ENCODE results near the gene PNMT.

PNMT gene, protein sequence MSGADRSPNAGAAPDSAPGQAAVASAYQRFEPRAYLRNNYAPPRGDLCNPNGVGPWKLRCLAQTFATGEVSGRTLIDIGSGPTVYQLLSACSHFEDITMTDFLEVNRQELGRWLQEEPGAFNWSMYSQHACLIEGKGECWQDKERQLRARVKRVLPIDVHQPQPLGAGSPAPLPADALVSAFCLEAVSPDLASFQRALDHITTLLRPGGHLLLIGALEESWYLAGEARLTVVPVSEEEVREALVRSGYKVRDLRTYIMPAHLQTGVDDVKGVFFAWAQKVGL

DNA sequence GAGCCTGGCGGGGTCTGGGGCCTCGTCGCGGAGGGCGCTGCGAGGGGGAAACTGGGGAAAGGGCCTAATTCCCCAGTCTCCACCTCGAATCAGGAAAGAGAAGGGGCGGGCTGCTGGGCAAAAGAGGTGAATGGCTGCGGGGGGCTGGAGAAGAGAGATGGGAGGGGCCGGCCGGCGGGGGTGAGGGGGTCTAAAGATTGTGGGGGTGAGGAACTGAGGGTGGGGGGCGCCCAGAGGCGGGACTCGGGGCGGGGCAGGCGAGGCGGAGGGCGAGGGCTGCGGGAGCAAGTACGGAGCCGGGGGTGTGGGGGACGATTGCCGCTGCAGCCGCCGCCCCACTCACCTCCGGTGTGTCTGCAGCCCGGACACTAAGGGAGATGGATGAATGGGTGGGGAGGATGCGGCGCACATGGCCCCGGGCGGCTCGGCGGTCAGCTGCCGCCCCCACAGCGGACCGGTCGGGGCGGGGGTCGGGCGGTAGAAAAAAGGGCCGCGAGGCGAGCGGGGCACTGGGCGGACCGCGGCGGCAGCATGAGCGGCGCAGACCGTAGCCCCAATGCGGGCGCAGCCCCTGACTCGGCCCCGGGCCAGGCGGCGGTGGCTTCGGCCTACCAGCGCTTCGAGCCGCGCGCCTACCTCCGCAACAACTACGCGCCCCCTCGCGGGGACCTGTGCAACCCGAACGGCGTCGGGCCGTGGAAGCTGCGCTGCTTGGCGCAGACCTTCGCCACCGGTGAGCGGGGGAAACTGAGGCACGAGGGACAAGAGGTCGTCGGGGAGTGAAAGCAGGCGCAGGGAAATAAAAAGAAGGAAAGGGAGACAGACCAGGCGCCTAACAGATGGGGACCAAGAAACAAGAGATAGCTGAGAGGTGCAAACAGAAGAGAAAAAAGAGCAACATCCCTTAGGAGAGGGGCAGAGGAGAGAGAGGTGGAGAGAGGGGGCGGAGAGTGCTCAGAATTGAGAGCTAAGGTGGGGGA is at the start of gene PNMT:
Gene PNMT (plus strand): TSS at position 509 of the 980 bp plus-strand sequence. CDS start 23 bp downstream, at position 532.
- DNase-seq (ENCODE audit: low read depth in 2 of 3, low spot score in 2 of 3): peak in 2 of 3 experiments; percentile 16 to 52

DNA sequence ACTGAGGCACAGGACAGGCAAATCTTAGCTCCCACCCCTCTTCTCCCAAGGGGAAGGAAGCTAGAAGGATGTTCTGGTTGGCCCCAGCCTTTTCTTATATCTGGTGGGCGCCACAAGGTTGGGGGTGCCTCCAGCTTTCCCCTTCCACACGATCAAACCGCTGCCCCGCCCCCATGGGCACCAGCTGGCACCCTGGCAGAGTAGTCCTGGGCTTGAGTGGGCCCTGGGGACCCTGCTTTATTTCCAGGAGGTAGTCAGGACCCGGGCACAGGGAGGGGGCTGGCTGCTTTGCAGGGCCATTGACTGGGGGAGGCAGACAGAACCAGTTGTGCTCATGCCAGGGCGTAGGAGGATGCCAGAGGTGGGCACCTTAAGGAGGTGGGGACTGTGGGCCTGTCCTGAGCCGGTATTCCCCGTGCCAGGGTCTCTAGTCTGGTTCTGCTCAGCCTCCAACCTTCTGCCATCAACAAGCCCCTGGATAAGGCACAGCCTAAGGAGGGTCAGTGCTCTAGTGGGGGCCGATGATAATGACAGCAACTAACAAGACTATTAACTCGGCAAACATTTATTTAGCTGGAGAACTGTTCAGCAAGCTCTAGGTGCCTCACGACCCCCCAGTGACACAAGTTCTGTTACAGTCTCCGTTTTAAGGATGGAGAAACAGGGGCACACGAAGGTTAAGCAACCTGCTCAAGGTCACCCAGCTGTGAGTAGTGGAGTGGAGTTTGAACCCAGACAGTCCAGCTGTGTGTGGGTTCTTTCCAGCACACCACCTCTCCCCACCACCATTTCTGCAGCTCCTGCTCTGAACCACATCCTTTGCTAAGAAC is 49.1 kb upstream of the PNMT start:
- DNase-seq (ENCODE audit: low read depth in 2 of 3, low spot score in 2 of 3): no peak

- DNase-seq (ENCODE audit: low read depth in 2 of 3, low spot score in 2 of 3): no peak
Measured at GRCh38 chr17:39619786-39620101, 48.5 kb upstream of the PNMT start.

DNA sequence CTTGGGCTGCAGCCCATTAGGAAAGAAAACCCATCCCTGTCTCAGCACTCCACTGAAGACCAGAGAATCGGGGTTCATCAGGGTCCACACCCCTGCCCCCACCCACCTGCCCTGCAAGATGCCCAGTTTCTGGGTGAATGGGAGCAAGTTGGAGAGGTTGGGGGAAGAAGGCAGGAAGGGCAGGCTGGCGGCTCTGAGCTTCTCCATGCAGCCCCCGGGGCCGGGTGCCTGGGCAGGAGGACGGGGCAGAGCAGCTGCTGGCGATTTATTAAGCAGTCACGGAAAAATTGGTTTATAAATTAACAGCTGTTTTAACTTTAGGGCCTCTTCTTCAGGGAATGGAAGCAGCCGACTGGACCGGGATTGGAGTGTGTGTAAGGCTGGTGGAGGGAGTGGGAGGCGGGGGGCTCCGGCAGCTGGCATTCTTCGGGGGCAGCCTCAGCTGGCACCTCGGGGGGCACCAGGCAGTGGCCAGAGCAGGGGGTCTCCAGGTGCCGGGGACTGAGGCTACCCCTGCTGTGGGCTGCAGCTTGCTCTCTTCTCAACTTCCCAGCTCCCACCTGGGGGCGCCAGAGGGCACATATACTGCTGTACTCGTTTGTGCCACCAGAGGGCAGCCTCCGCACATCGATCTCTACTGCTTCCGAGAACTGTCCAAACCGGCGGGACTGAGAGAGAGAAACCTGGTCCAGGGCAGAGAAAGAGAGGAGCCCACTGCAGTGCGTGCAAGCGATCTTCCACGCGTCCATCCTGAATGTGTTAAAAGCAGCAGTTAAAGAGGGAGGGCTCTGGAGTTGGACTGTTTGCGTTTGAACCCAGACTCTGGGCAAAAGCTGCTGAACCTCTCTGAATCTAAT is 46.5 kb upstream of the PNMT start:
- peak; percentile 64 to 97 (median 95) for DNase-seq (ENCODE audit: low read depth in 2 of 3, low spot score in 2 of 3)

DNA sequence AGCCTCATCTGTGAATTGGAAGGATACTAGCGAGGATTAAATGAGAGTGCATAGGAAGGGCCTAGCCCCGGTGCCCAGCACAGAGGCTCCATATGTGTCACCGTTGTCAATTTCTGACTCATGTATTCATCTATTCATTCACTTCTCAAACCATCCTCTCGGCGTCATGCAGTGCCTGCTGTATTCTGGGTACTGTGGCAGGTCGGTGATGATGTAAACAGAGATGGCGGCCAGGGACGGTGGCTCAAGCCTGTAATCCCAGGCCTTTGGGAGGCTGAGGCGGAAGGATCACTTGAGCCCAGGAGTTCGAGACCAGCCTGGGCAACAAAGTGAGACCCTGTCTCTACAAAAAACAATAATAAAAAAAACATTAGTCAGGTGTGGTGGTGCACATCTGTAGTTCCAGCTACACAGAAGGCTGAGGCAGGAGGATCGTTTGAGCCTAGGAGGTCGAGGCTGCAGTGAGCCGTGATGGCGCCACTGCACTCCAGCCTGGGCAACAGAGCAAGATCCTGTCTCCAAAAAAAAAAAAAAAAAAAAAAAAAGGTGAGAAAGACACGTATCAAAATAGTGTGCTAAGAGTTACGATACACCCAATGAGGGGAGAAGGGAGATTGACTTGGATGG is 45.8 kb upstream of the PNMT start:
- DNase-seq (ENCODE audit: low read depth in 2 of 3, low spot score in 2 of 3): peak in 1 of 3 experiments; percentile 20

DNA sequence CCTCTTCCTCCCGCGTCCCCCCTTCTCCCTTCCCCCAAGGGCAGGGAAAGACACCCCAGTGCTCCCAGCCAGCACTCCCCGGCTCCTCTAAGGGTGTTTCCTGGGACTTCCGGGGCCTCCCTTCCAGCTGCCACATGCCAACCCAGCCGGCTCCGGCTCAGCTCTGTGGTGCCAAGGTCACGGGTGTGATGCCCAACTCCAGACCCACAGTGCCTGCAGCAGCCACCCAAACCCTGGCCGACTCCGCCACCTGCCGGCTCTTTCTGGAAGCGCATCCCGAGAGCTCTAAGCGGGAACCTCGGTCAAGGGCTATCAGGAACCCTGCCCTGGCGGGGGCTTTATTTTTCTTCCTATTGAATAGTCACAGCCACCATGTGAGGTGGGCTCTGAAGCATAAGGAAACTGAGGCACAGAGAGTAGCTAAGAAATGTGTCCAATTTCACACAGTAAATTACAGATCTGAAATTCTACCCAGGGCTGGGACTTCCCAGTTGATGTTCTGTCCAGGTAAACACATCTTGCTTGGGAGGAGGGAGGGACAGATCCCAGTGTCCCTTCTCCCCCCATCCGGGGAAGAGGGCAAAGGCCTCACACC is 44.8 kb upstream of the PNMT start:
- peak; percentile 63 to 95 (median 92) for DNase-seq (ENCODE audit: low read depth in 2 of 3, low spot score in 2 of 3)

- DNase-seq (ENCODE audit: low read depth in 2 of 3, low spot score in 2 of 3): no peak
Measured at GRCh38 chr17:39624313-39624712, 43.9 kb upstream of the PNMT start.

DNA sequence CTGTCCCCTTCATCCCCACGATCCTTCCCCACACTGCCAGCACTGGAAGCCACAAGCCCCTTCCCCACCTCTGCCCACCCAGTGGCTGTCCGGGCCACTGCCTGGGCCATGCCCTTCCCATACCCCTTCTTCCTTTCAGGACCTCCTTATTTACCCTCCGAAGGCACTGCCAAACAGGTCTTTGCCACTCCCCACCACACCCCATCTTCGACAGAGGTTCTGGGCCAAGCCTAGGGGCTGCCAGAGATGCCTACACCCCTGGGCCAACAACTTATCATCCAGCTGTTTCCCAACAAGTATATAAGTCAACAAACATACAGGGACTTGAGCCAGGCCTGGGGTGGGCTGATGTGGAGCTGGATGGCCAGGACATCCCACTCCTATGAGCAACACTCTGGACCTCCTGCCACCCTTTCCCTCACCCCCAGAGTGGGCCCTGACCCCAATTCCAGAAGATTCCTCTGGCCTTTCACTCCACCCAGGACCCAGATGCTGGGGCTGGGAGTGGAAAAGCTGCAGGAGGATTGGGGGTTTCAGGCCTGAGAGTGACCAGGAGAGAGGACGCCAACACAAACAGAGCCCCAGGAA is 43.0 kb upstream of the PNMT start:
- no peak for DNase-seq (ENCODE audit: low read depth in 2 of 3, low spot score in 2 of 3)

- DNase-seq (ENCODE audit: low read depth in 2 of 3, low spot score in 2 of 3): no peak
Measured at GRCh38 chr17:39626171-39627046, 41.8 kb upstream of the PNMT start, which contains the start of gene PPP1R1B. PPP1R1B (plus strand) TSS chr17:39626952; CDS start chr17:39627393, 441 bp downstream.

DNA sequence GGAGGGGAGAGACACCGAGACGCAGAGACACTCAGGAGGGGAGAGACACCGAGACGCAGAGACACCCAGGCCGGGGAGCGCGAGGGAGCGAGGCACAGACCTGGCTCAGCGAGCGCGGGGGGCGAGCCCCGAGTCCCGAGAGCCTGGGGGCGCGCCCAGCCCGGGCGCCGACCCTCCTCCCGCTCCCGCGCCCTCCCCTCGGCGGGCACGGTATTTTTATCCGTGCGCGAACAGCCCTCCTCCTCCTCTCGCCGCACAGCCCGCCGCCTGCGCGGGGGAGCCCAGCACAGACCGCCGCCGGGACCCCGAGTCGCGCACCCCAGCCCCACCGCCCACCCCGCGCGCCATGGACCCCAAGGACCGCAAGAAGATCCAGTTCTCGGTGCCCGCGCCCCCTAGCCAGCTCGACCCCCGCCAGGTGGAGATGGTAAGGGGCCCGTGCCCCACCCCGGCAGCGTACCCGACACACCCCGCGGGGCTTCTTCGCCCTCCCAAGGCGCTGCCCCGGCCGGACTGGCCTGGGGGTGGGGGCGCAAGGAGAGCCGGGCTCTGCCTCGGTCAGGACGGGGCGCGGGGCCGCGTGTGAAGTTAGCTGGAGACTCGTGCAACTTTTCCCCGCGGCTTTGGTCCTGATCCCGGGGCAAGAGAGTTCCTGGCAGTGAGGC is 41.1 kb upstream of the PNMT start:
- DNase-seq (ENCODE audit: low read depth in 2 of 3, low spot score in 2 of 3): no peak

GRCh38 chr17:39627712-39628516 is 40.3 kb upstream of the PNMT start:
- no peak for DNase-seq (ENCODE audit: low read depth in 2 of 3, low spot score in 2 of 3)

- no peak for DNase-seq (ENCODE audit: low read depth in 2 of 3, low spot score in 2 of 3)
Measured at GRCh38 chr17:39628655-39629493, 39.4 kb upstream of the PNMT start.

DNA sequence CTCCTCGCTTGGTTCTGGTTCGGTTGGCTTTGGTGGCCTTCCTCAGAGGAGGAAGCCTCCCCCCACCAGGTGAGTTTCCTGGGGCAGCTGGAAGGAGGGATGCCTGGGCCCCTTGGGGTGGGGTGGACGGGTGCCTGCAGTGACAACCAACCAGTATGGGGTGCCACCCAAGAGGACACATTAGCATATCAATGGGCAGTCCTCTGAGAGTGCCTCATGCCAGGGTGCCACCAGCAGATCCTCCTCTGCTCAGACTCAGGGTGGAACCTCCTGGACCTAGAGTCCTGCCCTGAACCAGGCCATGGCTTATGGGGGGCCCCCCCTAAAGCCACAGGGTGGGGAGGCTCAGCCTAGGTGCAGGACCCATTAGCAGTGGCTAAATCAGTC is 38.8 kb upstream of the PNMT start:
- no peak for DNase-seq (ENCODE audit: low read depth in 2 of 3, low spot score in 2 of 3)

DNA sequence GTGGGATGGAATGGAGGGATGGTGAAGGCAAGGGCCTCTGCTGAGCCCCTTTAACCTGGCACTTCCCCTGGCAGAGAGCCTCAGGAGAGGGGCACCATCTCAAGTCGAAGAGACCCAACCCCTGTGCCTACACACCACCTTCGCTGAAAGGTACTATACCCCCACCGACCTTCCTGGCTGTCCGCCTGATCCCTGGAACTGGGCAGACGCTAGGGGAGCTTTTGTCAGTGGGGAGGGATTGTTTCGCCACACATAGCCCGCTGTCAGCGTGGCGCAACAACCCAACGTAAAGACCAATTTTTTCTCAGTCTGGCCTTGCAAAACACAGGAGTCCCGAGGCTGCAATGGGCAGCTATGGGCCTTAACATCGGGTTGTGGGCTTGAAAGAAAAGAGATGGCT is 38.4 kb upstream of the PNMT start:
- DNase-seq (ENCODE audit: low read depth in 2 of 3, low spot score in 2 of 3): no peak

DNA sequence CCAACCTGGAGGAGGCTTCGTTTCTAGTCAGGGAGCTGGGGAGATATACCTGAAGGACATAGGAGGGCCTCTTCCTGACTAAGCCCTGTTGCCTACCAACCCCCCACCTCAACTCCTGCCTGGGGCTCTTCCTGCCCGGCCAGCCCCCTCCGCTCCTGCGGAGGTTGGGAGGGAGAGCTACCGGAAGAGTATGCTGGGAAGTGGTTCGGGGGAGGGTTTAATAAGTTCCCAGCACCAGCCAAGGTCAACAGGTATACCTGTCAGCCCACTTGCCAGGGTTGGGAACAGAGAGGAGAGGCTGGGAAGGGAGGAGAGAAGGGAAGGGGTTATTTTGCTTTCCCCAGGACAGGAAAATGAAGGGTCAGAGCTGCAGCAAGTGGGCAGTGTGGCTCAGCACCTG is 36.9 kb upstream of the PNMT start:
- no peak for DNase-seq (ENCODE audit: low read depth in 2 of 3, low spot score in 2 of 3)
